ENCODE data around the gene RAP1A.

Gene RAP1A

GRCh38 chr1:111581166-111581565 is 38.4 kb upstream of the RAP1A start:
- DNase-seq (ENCODE audit: insufficient read length, low spot score): no peak
- no peak for TF ChIP-seq CTCF (IDR thresholded peaks at IDR 0.05; ENCODE audit: insufficient read depth, missing control alignments)
- FAIRE-seq: no peak

- FAIRE-seq (no peak), DNase-seq (ENCODE audit: insufficient read length, low spot score) (no peak)
- TF ChIP-seq CTCF (IDR thresholded peaks at IDR 0.05; ENCODE audit: insufficient read depth, missing control alignments): no peak
Measured at GRCh38 chr1:111582016-111582415, 37.6 kb upstream of the RAP1A start.

- DNase-seq (ENCODE audit: insufficient read length, low spot score): no peak
- no peak for FAIRE-seq
- TF ChIP-seq CTCF (IDR thresholded peaks at IDR 0.05; ENCODE audit: insufficient read depth, missing control alignments): no peak
Measured at GRCh38 chr1:111582644-111583618, 36.7 kb upstream of the RAP1A start.

GRCh38 chr1:111585447-111586086 is 34.0 kb upstream of the RAP1A start:
- no peak for TF ChIP-seq CTCF (IDR thresholded peaks at IDR 0.05; ENCODE audit: insufficient read depth, missing control alignments)
- FAIRE-seq (no peak), DNase-seq (ENCODE audit: insufficient read length, low spot score) (no peak)

- FAIRE-seq (no peak), DNase-seq (ENCODE audit: insufficient read length, low spot score) (no peak)
- no peak for TF ChIP-seq CTCF (IDR thresholded peaks at IDR 0.05; ENCODE audit: insufficient read depth, missing control alignments)
Measured at GRCh38 chr1:111586112-111586511, 33.5 kb upstream of the RAP1A start.

- DNase-seq (ENCODE audit: insufficient read length, low spot score): no peak
- no peak for TF ChIP-seq CTCF (IDR thresholded peaks at IDR 0.05; ENCODE audit: insufficient read depth, missing control alignments)
- no peak for FAIRE-seq
Measured at GRCh38 chr1:111587509-111588174, 31.9 kb upstream of the RAP1A start.
